ENCODE data around the gene CD36. TPM values are rescaled to one million over a fixed set of nuclear protein-coding genes. Genes with fewer than 3 reads are reported as not detected.

CD36 gene
- total RNA-seq, 1 donor from 2014 or later: 208 TPM

- ATAC-seq (peak; percentile 39), DNase-seq (ENCODE audit: low spot score) (no peak)
Observed at GRCh38 chr7:80679921-80680907, 41.8 kb downstream of the CD36 start.

GRCh38 chr7:80681272-80681885 lies 42.9 kb downstream of the CD36 start:
- peak; percentile 39 for ATAC-seq

More at GRCh38 chr7:80679921-80680907, 41.8 kb downstream of the CD36 start:
- intact Hi-C loops (cut with DNase I): loop anchor here (5.0 kb wide), 1 partner anchor 1747 kb away; no protein-coding TSS in a partner anchor

DNA sequence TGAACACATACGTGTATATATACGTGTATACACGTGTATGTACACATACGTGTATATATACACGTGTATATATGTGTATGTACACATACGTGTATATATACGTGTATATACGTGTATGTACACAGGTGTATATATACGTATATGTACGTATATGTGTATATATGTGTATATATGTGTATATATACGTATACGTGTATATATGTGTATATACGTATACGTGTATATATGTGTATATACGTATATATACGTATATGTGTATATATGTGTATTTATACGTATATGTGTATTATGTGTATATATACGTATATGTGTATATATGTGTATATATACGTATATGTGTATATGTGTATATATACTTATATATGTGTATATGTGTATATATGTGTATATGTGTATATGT lies 44.3 kb downstream of the CD36 start:
- ATAC-seq (no peak), DNase-seq (ENCODE audit: low spot score) (no peak)
- intact Hi-C loops (cut with DNase I): no loop called here

More at GRCh38 chr7:80681272-80681885, 42.9 kb downstream of the CD36 start:
- no peak for DNase-seq (ENCODE audit: low spot score)
- intact Hi-C loops (cut with DNase I): no loop called here

- intact Hi-C loops (cut with DNase I): no loop called here
- DNase-seq (ENCODE audit: low spot score) (no peak), ATAC-seq (no peak)
Observed at GRCh38 chr7:80686576-80686975, 48.1 kb downstream of the CD36 start.

DNA sequence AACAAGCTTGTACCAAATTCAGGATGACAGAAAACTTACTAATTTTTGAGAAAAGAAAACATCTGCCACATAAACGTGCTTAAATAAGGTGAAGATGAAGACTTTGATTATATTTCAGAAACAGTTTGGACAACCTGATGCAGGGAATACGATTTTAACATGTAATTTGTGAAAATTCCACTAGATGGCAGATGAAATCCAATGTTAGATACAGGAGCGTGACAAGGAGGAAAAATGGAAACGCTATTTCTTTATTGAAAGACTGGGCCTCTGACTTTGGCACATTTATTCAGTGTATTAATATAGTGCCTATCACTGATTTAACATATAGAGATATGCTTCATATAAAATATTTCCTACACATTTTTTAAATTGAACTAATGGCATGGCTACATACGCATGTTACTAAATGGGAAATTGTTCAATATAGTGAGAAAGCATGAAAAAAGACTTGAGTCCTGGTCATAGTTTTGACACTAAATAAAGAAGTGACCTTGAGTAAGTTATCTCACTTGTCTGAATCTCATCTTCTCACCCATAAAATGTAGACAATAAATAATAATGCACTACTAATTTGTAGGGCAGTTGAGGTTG lies 60.7 kb downstream of the CD36 start:
- no peak for DNase-seq (ENCODE audit: low spot score)
- intact Hi-C loops (cut with DNase I): no loop called here
- peak; percentile 83 for ATAC-seq

GRCh38 chr7:80699721-80700256 lies 61.3 kb downstream of the CD36 start:
- intact Hi-C loops (cut with DNase I): no loop called here
- DNase-seq (ENCODE audit: low spot score): no peak
- peak; percentile 70 for ATAC-seq

DNA sequence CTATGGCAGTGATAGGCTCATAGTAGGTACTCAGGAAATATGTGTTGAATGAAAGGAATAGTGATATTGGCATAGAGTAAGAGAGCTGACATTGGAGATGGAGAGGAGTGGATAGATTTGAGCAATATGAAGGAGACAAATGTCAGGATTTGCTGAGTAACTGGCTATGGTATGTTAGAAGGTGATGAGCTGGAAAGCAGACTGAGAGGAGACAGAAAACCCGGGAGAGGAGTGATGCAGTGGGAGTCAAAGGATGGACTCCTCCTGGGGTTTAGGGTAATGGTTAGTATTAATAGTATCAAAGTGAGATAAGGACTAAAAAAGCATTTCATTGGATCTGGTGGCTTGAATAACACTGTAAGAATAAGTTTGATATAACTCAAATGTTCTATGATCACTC lies 64.8 kb downstream of the CD36 start:
- intact Hi-C loops (cut with DNase I): no loop called here
- no peak for ATAC-seq
- DNase-seq (ENCODE audit: low spot score): no peak

DNA sequence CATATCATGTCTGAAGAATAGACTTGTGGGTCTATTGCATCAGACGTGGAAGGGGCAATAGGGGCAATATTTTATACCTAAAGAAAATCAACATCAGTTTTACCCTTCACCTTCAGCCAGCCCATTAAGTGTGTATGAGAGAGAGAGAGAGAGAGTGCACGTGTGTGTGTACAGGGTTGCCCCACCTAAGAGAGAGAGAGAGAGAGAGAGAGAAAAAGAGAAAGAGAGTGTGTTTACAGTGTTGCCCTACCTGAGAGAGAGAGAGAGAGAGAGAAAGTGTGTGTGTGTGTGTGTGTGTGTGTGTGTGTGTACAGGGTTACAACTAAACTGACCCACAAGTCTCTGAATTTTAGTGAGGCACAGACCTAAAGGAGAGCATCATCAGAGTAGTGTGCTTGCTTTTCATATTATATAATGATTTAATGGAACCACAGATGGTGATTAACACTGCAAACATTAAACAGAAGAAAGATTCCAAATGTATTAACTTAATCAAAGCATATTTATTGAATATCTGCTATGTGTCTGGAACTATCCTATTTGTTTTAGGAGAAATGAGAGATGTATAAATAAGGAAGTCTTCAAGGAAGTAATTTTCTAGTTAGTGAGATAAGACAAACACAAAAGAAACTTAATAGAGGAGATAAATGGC lies 66.8 kb downstream of the CD36 start:
- no peak for ATAC-seq
- DNase-seq (ENCODE audit: low spot score): no peak
- intact Hi-C loops (cut with DNase I): no loop called here

- DNase-seq (ENCODE audit: low spot score) (no peak), ATAC-seq (no peak)
- intact Hi-C loops (cut with DNase I): no loop called here
Observed at GRCh38 chr7:80707318-80707717, 68.9 kb downstream of the CD36 start.

- ATAC-seq: no peak
Observed at GRCh38 chr7:80708123-80708522, 69.7 kb downstream of the CD36 start.

DNA sequence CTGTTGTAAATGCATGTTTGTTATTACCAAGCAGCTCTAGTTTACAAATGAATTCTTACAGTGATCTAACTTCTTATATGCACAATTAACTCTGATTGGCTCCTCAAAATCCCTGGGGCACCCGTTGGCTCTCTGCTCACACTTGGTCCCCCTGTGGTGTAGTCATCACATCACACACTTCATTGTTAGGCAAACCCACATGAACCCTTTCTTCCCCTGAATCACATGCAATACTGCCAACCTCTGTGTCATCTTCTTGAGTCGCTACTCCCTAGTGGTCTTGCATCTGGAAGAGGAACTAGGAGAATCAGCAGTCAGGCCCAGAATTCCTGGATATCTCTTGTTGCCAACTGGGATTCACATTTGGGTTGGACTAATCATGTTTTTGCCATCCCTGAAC lies 73.1 kb downstream of the CD36 start:
- DNase-seq (ENCODE audit: low spot score): no peak

More at GRCh38 chr7:80708123-80708522, 69.7 kb downstream of the CD36 start:
- intact Hi-C loops (cut with DNase I): no loop called here
- no peak for DNase-seq (ENCODE audit: low spot score)

DNA sequence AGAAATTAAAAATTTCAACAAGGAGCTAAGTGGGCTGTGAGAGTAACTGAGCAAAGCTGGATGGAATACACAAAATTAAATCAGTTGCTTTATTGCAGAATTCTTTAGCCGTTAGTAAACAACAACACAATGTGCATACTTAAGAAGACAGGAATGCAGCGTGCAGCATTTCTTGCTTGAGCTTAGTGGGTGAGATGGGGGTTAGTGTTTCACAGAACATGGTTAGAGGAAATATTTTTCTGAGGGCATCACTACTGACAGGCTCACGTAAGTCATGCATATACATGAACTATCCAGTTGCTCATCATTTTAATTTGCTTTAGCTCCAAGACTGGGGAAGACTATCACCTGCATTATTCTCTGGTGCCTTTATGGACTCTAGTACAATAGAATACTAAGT lies 80.8 kb downstream of the CD36 start:
- ATAC-seq: no peak
- DNase-seq (ENCODE audit: low spot score): no peak
- intact Hi-C loops (cut with DNase I): no loop called here

More for the DNA sequence above, 73.1 kb downstream of the CD36 start:
- peak; percentile 56 for ATAC-seq
- intact Hi-C loops (cut with DNase I): no loop called here

- ATAC-seq (no peak), DNase-seq (ENCODE audit: low spot score) (no peak)
- intact Hi-C loops (cut with DNase I): no loop called here
Observed at GRCh38 chr7:80720146-80720545, 81.7 kb downstream of the CD36 start.

- intact Hi-C loops (cut with DNase I): no loop called here
- DNase-seq (ENCODE audit: low spot score): no peak
- peak; percentile 88 for ATAC-seq
Observed at GRCh38 chr7:80721883-80722615, 83.6 kb downstream of the CD36 start.

DNA sequence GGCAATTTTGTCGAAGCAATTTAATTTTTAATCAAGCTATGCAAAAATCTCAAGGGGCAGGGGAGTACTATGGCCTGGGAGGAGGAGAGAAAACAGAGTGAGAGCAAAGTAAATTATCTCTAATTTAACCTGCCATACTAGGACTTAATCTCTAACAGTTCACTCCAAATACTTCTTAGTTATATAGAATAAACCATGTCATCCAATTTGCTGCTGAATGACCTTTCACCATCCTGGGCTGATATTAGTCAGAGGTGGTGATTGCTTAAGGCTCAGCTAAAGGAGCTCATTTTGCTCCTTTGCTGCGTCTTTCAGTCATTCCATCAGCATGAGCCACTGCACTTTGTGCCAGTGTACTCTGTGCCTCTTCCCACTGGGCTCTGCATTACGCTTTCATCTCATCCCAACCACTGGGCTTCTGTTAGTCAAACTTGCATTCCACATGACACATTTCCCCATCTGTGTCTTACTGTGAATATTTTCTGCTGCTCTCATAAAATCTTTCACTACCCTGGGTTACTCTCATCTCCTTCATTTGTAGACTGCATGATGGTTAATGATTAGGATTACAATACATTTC lies 84.3 kb downstream of the CD36 start:
- peak; percentile 89 for ATAC-seq
- no peak for DNase-seq (ENCODE audit: low spot score)
- intact Hi-C loops (cut with DNase I): no loop called here

GRCh38 chr7:80724249-80724871 lies 85.9 kb downstream of the CD36 start:
- ATAC-seq (no peak), DNase-seq (ENCODE audit: low spot score) (no peak)
- intact Hi-C loops (cut with DNase I): no loop called here

DNA sequence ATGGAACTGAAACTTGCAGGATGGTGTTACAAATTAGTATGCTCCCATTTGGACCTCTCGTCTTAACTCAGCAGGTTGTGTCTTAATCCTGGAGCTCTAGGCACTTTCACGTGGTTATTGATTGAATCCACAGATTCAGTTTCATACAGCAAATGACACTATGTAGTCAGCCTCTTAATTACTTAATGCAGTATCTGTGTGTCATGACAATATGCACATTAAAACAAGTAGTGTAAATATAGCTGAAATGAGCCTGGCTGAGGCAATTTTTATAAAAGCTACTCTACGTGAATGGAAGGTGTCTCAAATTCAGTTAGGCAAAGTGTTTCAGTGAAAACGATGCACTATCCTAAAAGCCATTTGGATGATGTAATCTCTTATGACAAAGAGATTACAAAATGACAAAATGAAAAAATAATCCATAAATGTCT lies 86.8 kb downstream of the CD36 start:
- intact Hi-C loops (cut with DNase I): no loop called here
- ATAC-seq (no peak), DNase-seq (ENCODE audit: low spot score) (no peak)
